HEK293 (cell line): ENCODE measurements around the gene AGBL3.

Source experiments
- SP2 ChIP-seq: fragments of 450-650 bp; formaldehyde crosslinking; IDR thresholded peaks from 2 replicates; pipeline ENCODE4 v1.5.1; 2016; ENCODE audit warnings: missing biosample characterization, missing genetic modification characterization
- ZNF146 ChIP-seq: fragments of 450-650 bp; formaldehyde crosslinking; IDR thresholded peaks from 2 replicates; pipeline ENCODE4 v1.5.1; 2016; ENCODE audit warnings: missing biosample characterization, missing genetic modification characterization

DNA sequence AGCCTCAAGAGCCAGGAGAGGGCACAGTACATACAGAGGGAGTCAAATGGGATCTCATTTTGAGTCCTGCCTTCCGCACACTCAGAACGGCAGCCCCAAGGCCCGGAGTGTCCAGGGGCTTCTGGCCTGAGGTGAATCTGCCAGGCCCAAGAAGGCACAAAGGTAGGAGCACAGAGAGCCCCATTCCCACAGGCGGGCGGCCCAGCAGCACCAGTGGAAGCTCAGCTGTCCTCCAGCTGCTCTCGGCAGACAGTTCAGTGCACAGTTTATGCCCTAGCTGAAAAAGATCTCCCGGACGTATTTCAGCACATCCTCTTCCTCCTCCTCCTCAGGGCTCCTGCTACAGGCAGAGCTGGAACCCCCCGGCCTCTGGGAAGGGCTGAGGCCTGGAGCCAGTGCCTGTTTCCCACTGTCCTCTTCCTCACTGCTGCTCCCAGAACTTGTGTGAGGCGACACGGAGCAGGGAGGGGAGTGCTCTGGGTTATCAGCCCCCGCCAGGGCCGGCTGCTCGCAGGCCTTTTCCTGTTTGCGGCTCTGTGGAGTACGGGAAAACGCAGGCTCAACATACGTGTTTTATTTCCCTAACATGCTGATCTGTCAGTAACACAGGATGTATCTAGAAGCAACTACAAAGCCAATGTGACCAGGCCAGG lies 180.2 kb downstream of the AGBL3 start:
- TF ChIP-seq ZNF146 (tag by site-specific recombination) (no peak), SP2 (tag by site-specific recombination) (no peak)
